Stimulated activated naive B cell treated with anti-CD40 and anti-IgM and Interleukin-4, amounts not matched to agents 10 μg/mL and 1 μg/mL and 100 μg/mL, for 72 hours (primary cell): ENCODE measurements around the gene HSFX1.
"Not testable (repeated sequence)": the region's sequence is repeated elsewhere in the genome, so short reads cannot be mapped to it uniquely, and the experiment has no call there.

Experiments
- ATAC-seq, 2 donors: fragments of 150-1000 bp; cut with Tn5 transposase; replicated peaks; 2 replicates each; pipeline ENCODE4 v1.10.0; 2021; ENCODE audit warnings: moderate library complexity in 1 of 2
- DNase-seq: peaks from one replicate; pipeline ENCODE4 v3.0.0; 2021
- H3K27ac Mint-ChIP-seq: one replicate; pipeline ENCODE4 v1.8.0; 2022; ENCODE audit warnings: mild to moderate bottlenecking, mixed read lengths
- H3K27me3 Mint-ChIP-seq, 2 donors: one replicate each; pipeline ENCODE4 v1.8.0; 2022; ENCODE audit warnings: mixed read lengths in 2 of 2
- H3K36me3 Mint-ChIP-seq, 2 donors: one replicate each; pipeline ENCODE4 v1.8.0; 2022; ENCODE audit warnings: mixed read lengths in 2 of 2, mild to moderate bottlenecking in 1 of 2
- H3K4me1 Mint-ChIP-seq, 2 donors: one replicate each; pipeline ENCODE4 v1.8.0; 2022; ENCODE audit warnings: mixed read lengths in 2 of 2, mild to moderate bottlenecking in 1 of 2
- H3K4me3 Mint-ChIP-seq, 2 donors: one replicate each; pipeline ENCODE4 v1.8.0; 2022; ENCODE audit warnings: mild to moderate bottlenecking in 2 of 2, mixed read lengths in 2 of 2, moderate library complexity in 1 of 2
- H3K9me3 Mint-ChIP-seq, 2 donors: one replicate each; pipeline ENCODE4 v1.8.0; 2022; ENCODE audit warnings: mixed read lengths in 2 of 2, mild to moderate bottlenecking in 1 of 2

HSFX1 gene

GRCh38 chrX:149777999-149778398 is 4.1 kb downstream of the HSFX1 start:
- DNase-seq, H3K4me1 Mint-ChIP-seq, ATAC-seq, H3K4me3 Mint-ChIP-seq, H3K9me3 Mint-ChIP-seq, H3K27ac Mint-ChIP-seq, H3K27me3 Mint-ChIP-seq, H3K36me3 Mint-ChIP-seq: not testable (repeated sequence)

- H3K4me1 Mint-ChIP-seq, H3K9me3 Mint-ChIP-seq: not testable (repeated sequence)
These were observed 7.9 kb downstream of the HSFX1 start, which contains the start of gene MAGEA9 for GRCh38 chrX:149781727-149782126. Gene MAGEA9, plus strand, starts transcription at chrX:149781930. Its CDS starts 4,281 bp downstream, at chrX:149786211.

GRCh38 chrX:149795531-149795930 is 21.7 kb downstream of the HSFX1 start:
- not testable (repeated sequence) for DNase-seq, H3K27ac Mint-ChIP-seq, H3K9me3 Mint-ChIP-seq, H3K4me3 Mint-ChIP-seq, H3K27me3 Mint-ChIP-seq, H3K36me3 Mint-ChIP-seq
- peak; percentile 84 to 98 for ATAC-seq
- H3K4me1 Mint-ChIP-seq: peaks cover 0 to 18% of the 10 kb centered on the region in 2 donors

More at GRCh38 chrX:149781727-149782126, 7.9 kb downstream of the HSFX1 start, which contains the start of gene MAGEA9:
- H3K27me3 Mint-ChIP-seq, H3K4me3 Mint-ChIP-seq, H3K36me3 Mint-ChIP-seq, ATAC-seq, H3K27ac Mint-ChIP-seq, DNase-seq: not testable (repeated sequence)

GRCh38 chrX:149799095-149799714 is 25.3 kb downstream of the HSFX1 start:
- no peak for ATAC-seq
- H3K27me3 Mint-ChIP-seq: no peaks in the 10 kb centered on the region
- no peak for DNase-seq
- no peaks in the 10 kb centered on the region for H3K36me3 Mint-ChIP-seq
- H3K9me3 Mint-ChIP-seq: no peaks in the 10 kb centered on the region
- no peak overlapping the region for H3K4me3 Mint-ChIP-seq
- H3K27ac Mint-ChIP-seq: no peak overlapping the region
- peaks cover 0 to 18% of the 10 kb centered on the region in 2 donors for H3K4me1 Mint-ChIP-seq

- H3K4me3 Mint-ChIP-seq: no peak overlapping the region
- no peak overlapping the region for H3K27ac Mint-ChIP-seq
- H3K36me3 Mint-ChIP-seq: no peaks in the 10 kb centered on the region
- DNase-seq (no peak), ATAC-seq (no peak)
- H3K4me1 Mint-ChIP-seq: peaks cover 0 to 18% of the 10 kb centered on the region in 2 donors
- H3K27me3 Mint-ChIP-seq: no peaks in the 10 kb centered on the region
- H3K9me3 Mint-ChIP-seq: no peaks in the 10 kb centered on the region
These were observed 26.1 kb downstream of the HSFX1 start for GRCh38 chrX:149799938-149800337.

GRCh38 chrX:149803458-149804062 is 29.7 kb downstream of the HSFX1 start:
- Mint-ChIP-seq H3K36me3 (no peaks in the 10 kb centered on the region), H3K9me3 (no peaks in the 10 kb centered on the region), H3K27me3 (peaks cover 0 to 3% of the 10 kb centered on the region in 2 donors), H3K27ac (no peak overlapping the region), H3K4me1 (peaks cover 0 to 14% of the 10 kb centered on the region in 2 donors), H3K4me3 (no peak overlapping the region)
- no peak for ATAC-seq
- DNase-seq: no peak

GRCh38 chrX:149804102-149804501 is 30.2 kb downstream of the HSFX1 start:
- DNase-seq (no peak), ATAC-seq (no peak)
- peaks cover 0 to 14% of the 10 kb centered on the region in 2 donors for H3K4me1 Mint-ChIP-seq
- H3K27ac Mint-ChIP-seq: no peak overlapping the region
- no peaks in the 10 kb centered on the region for H3K36me3 Mint-ChIP-seq
- no peaks in the 10 kb centered on the region for H3K9me3 Mint-ChIP-seq
- H3K4me3 Mint-ChIP-seq: no peak overlapping the region
- H3K27me3 Mint-ChIP-seq: peaks cover 0 to 3% of the 10 kb centered on the region in 2 donors

- Mint-ChIP-seq H3K4me1 (peaks cover 0 to 4% of the 10 kb centered on the region in 2 donors), H3K27me3 (peaks cover 0 to 11% of the 10 kb centered on the region in 2 donors), H3K4me3 (no peak overlapping the region), H3K9me3 (no peaks in the 10 kb centered on the region), H3K36me3 (no peaks in the 10 kb centered on the region), H3K27ac (peak overlapping the region; percentile 21)
- no peak for ATAC-seq
- DNase-seq: no peak
These were observed 34.0 kb downstream of the HSFX1 start for GRCh38 chrX:149807747-149808458.

GRCh38 chrX:149818652-149819051 is 44.8 kb downstream of the HSFX1 start:
- no peak overlapping the region for H3K4me3 Mint-ChIP-seq
- no peaks in the 10 kb centered on the region for H3K4me1 Mint-ChIP-seq
- DNase-seq: no peak
- H3K27me3 Mint-ChIP-seq: peaks cover 18 to 21% of the 10 kb centered on the region in 2 donors
- H3K9me3 Mint-ChIP-seq: peaks cover 0 to 4% of the 10 kb centered on the region in 2 donors
- no peak for ATAC-seq
- no peak overlapping the region for H3K27ac Mint-ChIP-seq
- no peaks in the 10 kb centered on the region for H3K36me3 Mint-ChIP-seq

GRCh38 chrX:149819371-149819770 is 45.5 kb downstream of the HSFX1 start:
- Mint-ChIP-seq H3K4me1 (no peaks in the 10 kb centered on the region), H3K9me3 (peaks cover 0 to 4% of the 10 kb centered on the region in 2 donors), H3K27ac (no peak overlapping the region), H3K36me3 (no peaks in the 10 kb centered on the region), H3K4me3 (no peak overlapping the region), H3K27me3 (peaks cover 18 to 20% of the 10 kb centered on the region in 2 donors)
- ATAC-seq (no peak), DNase-seq (no peak)

GRCh38 chrX:149825424-149825823 is 51.6 kb downstream of the HSFX1 start:
- peaks cover 34 to 40% of the 10 kb centered on the region in 2 donors for H3K27me3 Mint-ChIP-seq
- peaks cover 14 to 21% of the 10 kb centered on the region in 2 donors for H3K4me1 Mint-ChIP-seq
- H3K4me3 Mint-ChIP-seq: no peak overlapping the region
- ATAC-seq (no peak), DNase-seq (no peak)
- H3K27ac Mint-ChIP-seq: no peak overlapping the region
- H3K9me3 Mint-ChIP-seq: peaks cover 0 to 4% of the 10 kb centered on the region in 2 donors
- H3K36me3 Mint-ChIP-seq: no peaks in the 10 kb centered on the region
